A549 (cell line): ENCODE data around the gene FLNB. TPM values are rescaled to one million over a fixed set of nuclear protein-coding genes. Genes with fewer than 3 reads are reported as not detected.

Experiments
- ATAC-seq, 2 experiments: fragments of 200-7000 bp in 1 of 2; fragments of >200 bp in 1 of 2; cut with Nextera tagmentation in 1 of 2; cut with Tn5 transposase in 1 of 2; 3 replicates each; pipeline versions ENCODE4 v1.8.0 to v1.9.1; 2018 to 2020; ENCODE audit warnings: mild to moderate bottlenecking in 1 of 2, moderate library complexity in 1 of 2
- CTCF ChIA-PET: fragments of 300-600 bp; sonication (Branson Sonifier 250); formaldehyde crosslinking; extraction: SDS; loops from one replicate; lab custom pipeline; 2021; ENCODE audit warnings: antibody characterized with exemption, inconsistent platforms; lab: Yijun Ruan, JAX
- POLR2A ChIA-PET: fragments of 350-600 bp; formaldehyde crosslinking; extraction: SDS; loops from one replicate; lab custom pipeline; 2021; ENCODE audit warnings: antibody characterized with exemption, inconsistent platforms; lab: Yijun Ruan, JAX
- DNase-seq, 2 experiments: peaks; one replicate each; pipeline versions ENCODE4 v3.0.0 to v3.0.0-alpha.2; 2011 to 2016; ENCODE audit warnings: low read depth in 1 of 2, low spot score in 1 of 2
- FAIRE-seq: peaks from 2 replicates; lab custom pipeline; 2011; peaks lifted over from hg19 to GRCh38; lab: Jason Lieb, UNC
- H3K27ac ChIP-seq, 2 experiments: fragments of >200 bp; sonication (Bioruptor Twin); formaldehyde crosslinking; 3 replicates each; pipeline ENCODE4 v1.5.1; 2016 to 2017
- H3K4me1 ChIP-seq: fragments of >200 bp; sonication (Bioruptor Twin); formaldehyde crosslinking; 3 replicates; pipeline ENCODE4 v1.6.1; 2016
- H3K4me2 ChIP-seq: fragments of >200 bp; sonication (Bioruptor Twin); formaldehyde crosslinking; 3 replicates; pipeline ENCODE4 v1.6.1; 2016
- H3K4me3 ChIP-seq: fragments of >200 bp; sonication (Bioruptor Twin); formaldehyde crosslinking; 3 replicates; pipeline ENCODE4 v1.5.1; 2016
- H3K9me3 ChIP-seq: fragments of >200 bp; sonication (Bioruptor Twin); formaldehyde crosslinking; 3 replicates; pipeline ENCODE4 v1.6.1; 2016
- BHLHE40 ChIP-seq: IDR thresholded peaks from 2 replicates; pipeline ENCODE4 v1.6.1; 2012; ENCODE audit warnings: low read depth, low read length, inconsistent platforms
- CBX8 ChIP-seq: fragments of 200-600 bp; sonication (generic); IDR thresholded peaks from 2 replicates; pipeline ENCODE4 v1.6.1; 2016
- CHD2 ChIP-seq: fragments of 150-350 bp; IDR thresholded peaks from 2 replicates; pipeline ENCODE4 v1.6.1; 2014; ENCODE audit warnings: low read length; ENCODE audit not compliant: partially characterized antibody
- EHF ChIP-seq: fragments of 250-450 bp; sonication (Bioruptor Pico); IDR thresholded peaks from 2 replicates; pipeline ENCODE4 v1.5.0; 2020; ENCODE audit warnings: mild to moderate bottlenecking
- EHMT2 ChIP-seq: fragments of 200-600 bp; sonication (generic); IDR thresholded peaks from 2 replicates; pipeline ENCODE4 v1.6.1; 2016; ENCODE audit warnings: antibody characterized with exemption, low read depth, mild to moderate bottlenecking, moderate library complexity
- FOSL2 ChIP-seq, 2 experiments: fragments of 450-650 bp in 1 of 2; fragments of >200 bp in 1 of 2; sonication (Bioruptor Twin) in 1 of 2; formaldehyde crosslinking; IDR thresholded peaks; 2 replicates each; pipeline versions ENCODE4 v1.5.0 to v1.6.1; 2016 to 2020; ENCODE audit warnings: mild to moderate bottlenecking in 1 of 2, moderate library complexity in 1 of 2
- JUNB ChIP-seq: fragments of >200 bp; sonication (Bioruptor Twin); formaldehyde crosslinking; IDR thresholded peaks from 2 replicates; pipeline ENCODE4 v1.6.1; 2016
- KDM5A ChIP-seq: fragments of 200-600 bp; sonication (generic); IDR thresholded peaks from 2 replicates; pipeline ENCODE4 v1.6.1; 2016; ENCODE audit warnings: antibody characterized with exemption, mild to moderate bottlenecking
- NFE2L2 ChIP-seq: fragments of 150-350 bp; conservative IDR thresholded peaks from 2 replicates; pipeline ENCODE4 v1.6.1; 2014; ENCODE audit warnings: low read length
- NPAS2 ChIP-seq: fragments of 250-450 bp; sonication (Bioruptor Pico); IDR thresholded peaks from 2 replicates; pipeline ENCODE4 v1.8.0; 2022; ENCODE audit warnings: mild to moderate bottlenecking, moderate library complexity, borderline replicate concordance
- RAD21 ChIP-seq, 2 experiments: fragments of >200 bp in 1 of 2; sonication (Bioruptor Twin) in 1 of 2; formaldehyde crosslinking in 1 of 2; IDR thresholded peaks in 1 of 2; conservative IDR thresholded peaks in 1 of 2; 2 replicates in 1 of 2; 3 replicates in 1 of 2; pipeline ENCODE4 v1.6.1; 2012 to 2018; ENCODE audit warnings: inconsistent platforms in 1 of 2
- REST ChIP-seq: fragments of 200-600 bp; sonication (generic); IDR thresholded peaks from 2 replicates; pipeline ENCODE4 v1.6.1; 2016; ENCODE audit warnings: antibody characterized with exemption, mild to moderate bottlenecking, moderate library complexity
- RFX5 ChIP-seq: fragments of 450-650 bp; IDR thresholded peaks from 2 replicates; pipeline ENCODE4 v1.7.1; 2014; ENCODE audit warnings: antibody characterized with exemption, mild to moderate bottlenecking, moderate library complexity
- RNF2 ChIP-seq: fragments of 200-600 bp; sonication (generic); IDR thresholded peaks from 2 replicates; pipeline ENCODE4 v1.6.1; 2016; ENCODE audit warnings: low read depth, mild to moderate bottlenecking, antibody characterized with exemption, moderate library complexity, borderline replicate concordance
- TFCP2L1 ChIP-seq: fragments of 250-450 bp; sonication (Bioruptor Pico); IDR thresholded peaks from 2 replicates; pipeline ENCODE4 v1.5.0; 2021; ENCODE audit warnings: mild to moderate bottlenecking
- WGBS: methylation state at CpG from one replicate; pipeline ENCODE4 v1.1.6; 2017; ENCODE audit errors: missing lambda C conversion rate; 5-methylcytosine and 5-hydroxymethylcytosine counted together
- polyA plus RNA-seq, 4 experiments: library from polyadenylated mRNA; depleted of rRNA in 3 of 4; stranded (reverse); fragments of >200 nt; fragmentation: RNase III in 1 of 4; extraction: RNeasy Plus Mini Kit Qiagen cat#74134 plus additional on column Dnase treatment in 1 of 4; gene quantifications; 2 replicates in 3 of 4; 3 replicates in 1 of 4; pipeline ENCODE4 v1.2.3, GENCODE V29; 2011 to 2017

Gene FLNB
- polyA plus RNA-seq, 2 of the 4 experiments (the other 2 are of a cell fraction), result 235 to 439 TPM

DNA sequence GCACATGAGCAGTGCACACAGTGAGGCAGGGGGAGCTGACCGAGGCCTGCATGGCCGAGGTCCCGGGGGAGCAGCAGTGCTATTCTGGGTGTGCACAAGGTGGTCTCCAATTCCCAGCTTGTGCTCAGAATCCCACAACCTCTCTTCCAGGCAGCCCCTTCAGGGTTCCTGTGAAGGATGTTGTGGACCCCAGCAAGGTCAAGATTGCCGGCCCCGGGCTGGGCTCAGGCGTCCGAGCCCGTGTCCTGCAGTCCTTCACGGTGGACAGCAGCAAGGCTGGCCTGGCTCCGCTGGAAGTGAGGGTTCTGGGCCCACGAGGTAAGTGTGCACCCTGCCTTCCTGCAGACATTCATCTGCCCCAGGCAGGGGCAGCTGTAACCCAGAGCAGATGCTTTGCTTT, 122.4 kb downstream of the FLNB start:
- TF ChIP-seq EHF (CRISPR knock-in tag) (no peak), NPAS2 (CRISPR knock-in tag) (no peak), CBX8 (no peak), REST (no peak), KDM5A (no peak), NFE2L2 (no peak)
- TF ChIP-seq, all 56 proteins: peak for 0
- DNase-seq (no peak), ATAC-seq (peak in 1 of 2 experiments; percentile 3; a peak in 2 of 6 replicates), FAIRE-seq (no peak)
- ChIA-PET CTCF (no interaction called here), POLR2A (no interaction called here)
- 100% methylated on average over 3 of the region's 11 CpGs for WGBS
- Histone ChIP-seq H3K4me3 (no peak overlapping the region), H3K4me2 (no peak overlapping the region), H3K9me3 (no peaks in the 10 kb centered on the region), H3K27ac (no peak overlapping the region), H3K4me1 (peaks cover 5% of the 10 kb centered on the region; the same call in 1 of the 3 replicates)

GRCh38 chr3:58131101-58131825, 123.0 kb downstream of the FLNB start:
- no peaks in the 10 kb centered on the region for H3K9me3 ChIP-seq
- WGBS, result 90% methylated on average over 6 of the region's 6 CpGs
- DNase-seq, result no peak
- no peak overlapping the region for H3K27ac ChIP-seq
- ATAC-seq, result no peak
- ChIA-PET CTCF (interaction anchor here (0.6 to 1.1 kb wide), 2 partner anchors 36 to 113 kb away, joined by 3 to 4 read pairs; no protein-coding TSS in a partner anchor), POLR2A (no interaction called here)
- H3K4me2 ChIP-seq, result no peak overlapping the region
- H3K4me3 ChIP-seq, result no peak overlapping the region
- TF ChIP-seq RFX5 (no peak), JUNB (no peak), TFCP2L1 (CRISPR knock-in tag) (no peak), RAD21 (conservative IDR thresholded peaks at IDR 0.05 in 1 of 2, IDR thresholded peaks at IDR 0.05 in 1 of 2) (no peak), EHF (CRISPR knock-in tag) (no peak), FOSL2 (IDR thresholded peaks at IDR 0.05) (no peak), FOSL2 (CRISPR knock-in tag; IDR thresholded peaks at IDR 0.05) (no peak), CHD2 (no peak), BHLHE40 (no peak), REST (no peak), NPAS2 (CRISPR knock-in tag) (no peak), RNF2 (no peak), EHMT2 (no peak)
- FAIRE-seq, result no peak
- peaks cover 5% of the 10 kb centered on the region; the same call in 1 of the 3 replicates for H3K4me1 ChIP-seq
